OCI-LY7 (cell line): ENCODE data around the gene NUP93. TPM values are rescaled to one million over a fixed set of nuclear protein-coding genes. Genes with fewer than 3 reads are reported as not detected.

Experiments
- BruUV-seq: library from RNA; stranded (reverse); fragments of 400-500 nt; replicated peaks from 2 replicates; lab custom pipeline; 2021; lab: Mats Ljungman, UMichigan
- CTCF ChIA-PET: fragments of 300-600 bp; sonication (Branson Sonifier 250); formaldehyde crosslinking; loops from one replicate; lab custom pipeline; 2022; ENCODE audit warnings: antibody characterized with exemption; ENCODE audit not compliant: unreplicated experiment; lab: Charles Lee
- POLR2A ChIA-PET: fragments of 300-600 bp; sonication (Branson Sonifier 250); formaldehyde crosslinking; loops from one replicate; lab custom pipeline; 2022; ENCODE audit warnings: antibody characterized with exemption; lab: Charles Lee
- DNase-seq: peaks from one replicate; pipeline ENCODE4 v3.0.0-alpha.2; 2015; ENCODE audit warnings: low spot score
- H2AFZ ChIP-seq: fragments of 200-600 bp; sonication (generic), shearing (Covaris generic); 2 replicates; pipeline ENCODE4 v1.6.1; 2014; ENCODE audit warnings: mild to moderate bottlenecking, antibody characterized with exemption, low read length, moderate library complexity
- H3K27ac ChIP-seq: fragments of 200-600 bp; sonication (generic); 2 replicates; pipeline ENCODE4 v1.5.1; 2014; ENCODE audit warnings: mixed run types, low read depth, mild to moderate bottlenecking, moderate library complexity, low read length, inconsistent platforms; ENCODE audit not compliant: poor library complexity, severe bottlenecking
- H3K36me3 ChIP-seq: fragments of 200-600 bp; sonication (generic); 2 replicates; pipeline ENCODE4 v1.6.1; 2014; ENCODE audit warnings: mild to moderate bottlenecking, antibody characterized with exemption, low read length, moderate library complexity, mixed read lengths; ENCODE audit not compliant: insufficient read depth
- H3K4me1 ChIP-seq: fragments of 200-600 bp; sonication (generic); 2 replicates; pipeline ENCODE4 v1.5.1; 2014; ENCODE audit warnings: mild to moderate bottlenecking, low read length; ENCODE audit not compliant: insufficient read depth, poor library complexity, severe bottlenecking
- H3K4me2 ChIP-seq: fragments of 200-600 bp; sonication (generic); 2 replicates; pipeline ENCODE4 v1.6.1; 2014; ENCODE audit warnings: mild to moderate bottlenecking, low read length
- H3K4me3 ChIP-seq: fragments of 200-600 bp; sonication (generic); 2 replicates; pipeline ENCODE4 v1.5.1; 2014; ENCODE audit warnings: mild to moderate bottlenecking, low read depth, low read length; ENCODE audit not compliant: poor library complexity, severe bottlenecking
- H3K79me2 ChIP-seq: fragments of 200-600 bp; sonication (generic); 2 replicates; pipeline ENCODE4 v1.6.1; 2016; ENCODE audit warnings: low read depth, mild to moderate bottlenecking, low read length, moderate library complexity, mixed read lengths; ENCODE audit not compliant: insufficient read depth
- H3K9me2 ChIP-seq: fragments of 200-600 bp; sonication (generic); 2 replicates; pipeline ENCODE4 v1.6.1; 2016; ENCODE audit warnings: mild to moderate bottlenecking, low read length, mixed read lengths; ENCODE audit not compliant: insufficient read depth
- H3K9me3 ChIP-seq: fragments of 200-600 bp; sonication (generic); 2 replicates; pipeline ENCODE4 v1.6.1; 2014; ENCODE audit warnings: mild to moderate bottlenecking, mixed run types, low read length, mixed read lengths
- H4K20me1 ChIP-seq: fragments of 200-600 bp; sonication (generic); 2 replicates; pipeline ENCODE4 v1.6.1; 2014; ENCODE audit warnings: mild to moderate bottlenecking, antibody characterized with exemption, low read length, moderate library complexity, mixed read lengths; ENCODE audit not compliant: insufficient read depth
- CTCF ChIP-seq: fragments of 200-600 bp; sonication (generic); conservative IDR thresholded peaks from 2 replicates; pipeline ENCODE4 v1.5.1; 2014; ENCODE audit warnings: mild to moderate bottlenecking, antibody characterized with exemption, low read length, moderate library complexity, mixed read lengths
- EZH2phosphoT487 ChIP-seq: fragments of 200-600 bp; sonication (generic); IDR thresholded peaks from 2 replicates; pipeline ENCODE4 v1.6.1; 2018; ENCODE audit warnings: low read depth, borderline replicate concordance, mild to moderate bottlenecking, mixed run types, antibody characterized with exemption, low read length, moderate library complexity, mixed read lengths
- intact Hi-C: fragments of 100-400 bp; cut with micrococcal nuclease; formaldehyde crosslinking; loops from one replicate; pipeline ENCODE4 v1.10.0; 2022; ENCODE audit not compliant: unreplicated experiment
- total RNA-seq, 2 experiments: library from RNA; depleted of rRNA in 1 of 2; stranded (reverse); fragments of >200 nt in 1 of 2; shearing (Covaris generic) in 1 of 2; gene quantifications; 2 replicates each; pipeline ENCODE4 v1.2.3, GENCODE V29; 2014 to 2022

The NUP93 gene
- total RNA-seq, 2 experiments from 2014 or later, result 119 to 183 TPM

- peaks cover 56% of the 10 kb centered on the region for H3K4me1 ChIP-seq
- H3K9me2 ChIP-seq, result no peaks in the 10 kb centered on the region
- POLR2A ChIA-PET, result interaction anchor here (0.8 to 2.0 kb wide), 6 partner anchors 10 to 90 kb away, joined by 3 to 8 read pairs (median 4); no protein-coding TSS in a partner anchor
- TF ChIP-seq CTCF (no peak), EZH2phosphoT487 (no peak)
- no peak overlapping the region for H3K4me3 ChIP-seq
- DNase-seq, result no peak
- no peak overlapping the region for H3K27ac ChIP-seq
- no TSS peak for BruUV-seq
- H3K9me3 ChIP-seq, result no peaks in the 10 kb centered on the region
- H2AFZ ChIP-seq, result no peak overlapping the region
- H3K4me2 ChIP-seq, result no peak overlapping the region
- no peaks in the 10 kb centered on the region for H3K79me2 ChIP-seq
- intact Hi-C loops, result no loop called here
- H4K20me1 ChIP-seq, result no peaks in the 10 kb centered on the region
- CTCF ChIA-PET, result no interaction called here
- H3K36me3 ChIP-seq, result peaks cover 95% of the 10 kb centered on the region
Measured at GRCh38 chr16:56828647-56829046, 98.7 kb downstream of the NUP93 start.

- ChIA-PET CTCF (interaction anchor here (1.4 kb wide), 1 partner anchor 13 kb away, joined by 4 read pairs; no protein-coding TSS in a partner anchor), POLR2A (interaction anchor here (0.6 to 1.0 kb wide), 5 partner anchors 26 to 615 kb away, joined by 3 to 6 read pairs (median 4); no protein-coding TSS in a partner anchor)
- intact Hi-C loops, result no loop called here
Measured at GRCh38 chr16:56830669-56831068, 100.7 kb downstream of the NUP93 start.

More at GRCh38 chr16:56830669-56831068, 100.7 kb downstream of the NUP93 start:
- H2AFZ ChIP-seq, result no peak overlapping the region
- H3K9me2 ChIP-seq, result no peaks in the 10 kb centered on the region
- peaks cover 95% of the 10 kb centered on the region for H3K36me3 ChIP-seq
- H3K4me1 ChIP-seq, result peaks cover 41% of the 10 kb centered on the region
- no peak overlapping the region for H3K4me2 ChIP-seq
- no peak for TF ChIP-seq EZH2phosphoT487
- TF ChIP-seq CTCF, result no peak
- H3K9me3 ChIP-seq, result no peaks in the 10 kb centered on the region
- BruUV-seq, result no TSS peak
- H3K4me3 ChIP-seq, result no peak overlapping the region
- no peaks in the 10 kb centered on the region for H4K20me1 ChIP-seq
- no peaks in the 10 kb centered on the region for H3K79me2 ChIP-seq
- DNase-seq, result no peak
- H3K27ac ChIP-seq, result no peak overlapping the region
